ENCODE measurements around the gene ARHGEF16.

The ARHGEF16 gene

DNA sequence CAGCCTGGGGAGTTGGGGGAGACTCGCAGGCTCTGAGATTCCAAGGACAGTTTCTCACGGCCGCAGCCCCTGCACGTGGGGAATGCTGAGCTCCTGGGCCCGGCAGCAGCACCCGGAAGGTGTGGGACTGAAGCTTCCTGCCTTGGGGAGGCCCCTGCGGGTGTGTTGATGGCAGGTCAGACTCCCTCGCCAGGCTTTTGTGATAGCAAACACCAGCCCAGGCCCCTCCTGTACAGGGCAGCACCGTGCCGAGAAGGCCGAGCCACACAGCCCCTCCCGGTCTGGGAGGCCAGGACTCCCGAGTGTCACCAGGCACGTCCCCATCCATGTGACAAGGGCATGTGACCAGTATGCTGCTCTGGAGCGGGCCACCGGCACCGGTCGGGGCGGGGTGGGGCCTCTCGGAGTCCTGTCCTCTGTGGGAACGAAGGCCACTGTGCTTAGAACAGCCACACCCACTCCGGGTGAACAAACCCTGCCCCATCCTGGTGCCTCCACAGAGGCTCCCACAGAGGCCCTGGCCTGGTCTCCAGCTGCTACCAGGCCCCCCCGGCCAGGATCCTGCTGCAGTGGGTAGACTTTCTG lies 31.1 kb upstream of the ARHGEF16 start:
- no peak for FAIRE-seq

DNA sequence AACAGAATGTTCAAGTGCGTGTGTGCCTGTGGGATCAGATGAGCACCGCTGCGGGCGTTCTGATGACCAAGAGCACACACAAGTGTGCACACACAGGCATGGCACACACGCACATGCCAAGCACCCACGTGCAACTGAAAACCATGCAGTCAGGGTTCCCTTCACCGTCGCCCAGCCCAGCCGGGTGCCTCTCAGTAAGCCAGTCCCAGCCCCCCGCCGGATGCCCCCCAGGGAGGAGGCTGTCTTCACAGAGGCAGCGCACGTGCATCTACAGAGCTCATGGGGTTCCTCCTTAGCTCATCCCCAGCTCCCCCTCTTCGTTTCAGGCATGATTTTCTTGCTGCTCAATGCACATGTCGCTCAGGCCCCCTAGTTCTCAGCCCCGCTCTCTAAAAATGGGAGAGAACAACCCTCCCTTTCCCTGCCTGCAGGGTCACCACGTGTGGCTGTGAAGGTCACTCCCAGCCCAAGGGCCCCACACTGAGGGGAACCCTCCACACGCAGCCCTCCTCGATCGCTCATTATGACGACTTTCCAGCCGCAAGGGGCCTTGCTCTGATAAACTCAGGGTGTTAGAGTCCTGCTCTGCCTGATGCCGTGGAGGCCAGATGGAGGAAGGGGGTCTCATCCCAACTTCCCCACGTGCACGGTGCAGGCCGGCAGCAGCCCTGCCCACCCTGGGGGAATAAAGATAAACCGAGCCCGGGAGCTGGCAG lies 30.4 kb upstream of the ARHGEF16 start:
- no peak for FAIRE-seq

DNA sequence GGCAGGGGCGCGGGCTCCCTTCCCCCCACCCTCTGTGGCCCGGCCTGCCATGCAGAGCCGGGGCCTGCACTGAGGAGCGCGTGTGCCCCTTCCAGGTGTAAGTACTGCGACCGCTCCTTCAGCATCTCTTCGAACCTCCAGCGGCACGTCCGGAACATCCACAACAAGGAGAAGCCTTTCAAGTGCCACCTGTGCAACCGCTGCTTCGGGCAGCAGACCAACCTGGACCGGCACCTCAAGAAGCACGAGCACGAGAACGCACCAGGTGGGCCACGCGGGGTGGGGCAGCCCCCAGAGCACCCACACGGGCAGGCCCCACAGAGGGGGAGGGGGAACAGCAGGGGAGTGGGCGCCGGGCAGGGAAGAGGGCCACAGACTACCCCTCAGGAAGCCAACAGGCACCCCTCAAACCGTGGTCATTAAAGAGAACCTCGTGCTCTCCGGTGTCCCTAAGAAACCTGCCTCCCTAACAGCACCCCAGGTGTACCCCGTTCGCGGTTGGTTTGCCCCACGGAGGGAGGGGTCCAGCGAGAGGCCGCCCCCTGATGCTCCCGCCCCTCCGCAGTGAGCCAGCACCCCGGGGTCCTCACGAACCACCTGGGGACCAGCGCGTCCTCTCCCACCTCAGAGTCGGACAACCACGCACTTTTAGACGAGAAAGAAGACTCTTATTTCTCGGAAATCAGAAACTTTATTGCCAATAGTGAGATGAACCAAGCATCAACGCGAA lies 28.8 kb upstream of the ARHGEF16 start:
- no peak for FAIRE-seq

DNA sequence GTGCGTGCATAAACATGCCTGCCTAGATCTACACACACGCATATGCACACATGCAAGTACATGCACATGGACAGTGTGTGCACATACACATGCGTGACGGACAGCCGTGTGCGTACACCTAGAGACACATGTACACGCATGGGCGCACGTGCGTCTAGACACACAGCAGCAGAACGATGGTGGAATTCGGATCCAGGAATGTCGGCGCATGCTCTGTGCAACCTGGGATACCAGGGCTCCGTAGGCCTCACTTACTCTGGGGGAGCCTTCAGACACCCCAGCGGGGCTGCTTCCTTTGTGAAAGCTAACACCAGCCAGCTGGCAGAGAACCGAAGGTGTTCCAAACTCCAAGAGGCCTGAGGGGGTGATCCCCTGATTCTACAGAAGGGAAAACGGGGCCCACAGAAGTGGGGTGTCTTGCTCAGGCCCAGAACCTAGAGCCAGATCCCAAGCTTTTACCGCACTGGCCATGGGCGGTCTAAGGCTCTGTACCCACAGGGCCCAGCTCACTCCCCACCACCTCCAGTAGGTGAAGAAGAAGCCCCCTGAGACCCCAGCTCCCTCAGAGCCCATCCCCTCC lies 27.4 kb upstream of the ARHGEF16 start:
- no peak for FAIRE-seq

DNA sequence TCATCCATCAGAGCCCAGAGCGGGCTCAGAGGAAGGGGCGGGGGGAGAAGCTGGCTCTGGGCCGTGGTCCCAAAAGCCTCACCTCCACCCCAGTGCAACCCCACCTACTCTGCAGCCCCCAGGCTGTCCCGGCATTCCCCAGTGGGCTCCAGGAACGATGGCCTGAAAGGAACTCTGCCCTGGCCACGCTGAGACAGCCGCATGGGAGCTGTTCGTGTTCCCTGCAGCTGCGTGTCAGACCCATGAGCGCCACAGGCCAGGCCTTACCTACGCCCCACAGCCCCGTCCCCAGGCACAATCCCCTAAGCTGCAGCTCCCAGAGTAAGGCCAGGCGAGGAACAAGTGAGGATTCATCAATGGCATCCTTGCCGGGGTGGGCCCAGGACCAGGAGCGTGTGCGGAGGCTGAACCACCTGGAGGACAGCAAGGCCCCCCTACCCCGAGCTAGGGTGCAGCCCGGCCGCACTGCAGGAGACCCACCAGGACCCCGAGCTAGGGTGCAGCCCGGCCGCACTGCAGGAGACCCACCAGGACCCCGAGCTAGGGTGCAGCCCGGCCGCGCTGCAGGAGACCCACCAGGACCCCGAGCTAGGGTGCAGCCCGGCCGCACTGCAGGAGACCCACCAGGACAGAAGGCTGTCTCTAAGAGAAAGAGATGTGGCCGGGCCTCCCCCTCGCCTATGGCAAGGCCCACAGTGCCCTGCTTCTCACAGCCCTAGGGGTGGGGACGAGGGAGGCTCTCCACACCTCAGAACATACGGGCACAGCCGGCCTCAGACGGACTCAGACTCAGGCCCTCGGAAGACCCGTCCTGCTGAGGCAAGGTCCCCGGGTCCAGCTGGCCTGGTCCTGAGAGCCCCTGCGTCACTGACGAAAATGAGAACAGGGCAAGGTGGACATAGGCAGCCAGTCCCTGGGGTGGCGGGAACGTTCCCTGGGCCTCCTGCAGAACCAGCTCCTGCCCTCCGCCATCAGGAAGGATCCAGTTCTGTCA lies 26.5 kb upstream of the ARHGEF16 start:
- FAIRE-seq = no peak

DNA sequence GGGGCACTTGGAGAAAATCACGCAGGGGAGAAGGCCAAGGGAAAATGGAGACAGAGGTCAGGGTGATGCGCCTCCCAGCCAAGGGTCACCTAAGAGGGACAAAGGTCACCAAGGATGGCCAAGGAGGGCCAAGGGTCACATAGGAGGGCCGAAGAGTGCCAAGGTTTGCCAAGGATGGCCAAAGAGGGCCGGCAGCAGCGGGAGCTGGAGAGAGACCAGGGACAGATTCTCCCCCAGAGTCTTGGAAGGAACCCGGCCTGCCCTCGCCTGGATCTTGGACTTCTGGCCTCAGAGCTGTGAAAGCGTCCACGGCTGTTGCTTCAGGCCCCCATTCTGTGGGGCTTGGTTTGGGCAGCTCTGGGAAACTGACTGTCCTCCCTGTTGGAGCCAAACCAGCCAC lies 25.6 kb upstream of the ARHGEF16 start:
- FAIRE-seq = no peak

DNA sequence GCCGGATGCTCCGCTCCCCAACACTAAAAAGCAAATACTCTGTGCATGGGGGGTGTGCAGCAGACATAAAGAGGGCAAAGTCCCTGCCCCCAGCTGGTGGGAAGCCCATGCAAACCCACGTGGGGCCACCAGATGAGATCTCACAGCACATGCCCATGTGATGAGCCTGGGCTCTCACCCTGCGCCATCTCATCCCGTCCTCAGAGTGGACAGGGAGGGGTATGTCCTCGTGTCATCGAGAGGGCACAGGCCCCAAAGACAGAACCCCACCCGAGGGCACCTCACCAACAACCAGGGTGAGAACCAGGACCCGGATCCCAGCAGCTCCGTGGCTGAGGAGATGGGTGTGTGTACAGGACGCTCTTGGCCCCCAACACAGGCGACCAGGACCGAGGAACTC lies 25.1 kb upstream of the ARHGEF16 start:
- FAIRE-seq = no peak

DNA sequence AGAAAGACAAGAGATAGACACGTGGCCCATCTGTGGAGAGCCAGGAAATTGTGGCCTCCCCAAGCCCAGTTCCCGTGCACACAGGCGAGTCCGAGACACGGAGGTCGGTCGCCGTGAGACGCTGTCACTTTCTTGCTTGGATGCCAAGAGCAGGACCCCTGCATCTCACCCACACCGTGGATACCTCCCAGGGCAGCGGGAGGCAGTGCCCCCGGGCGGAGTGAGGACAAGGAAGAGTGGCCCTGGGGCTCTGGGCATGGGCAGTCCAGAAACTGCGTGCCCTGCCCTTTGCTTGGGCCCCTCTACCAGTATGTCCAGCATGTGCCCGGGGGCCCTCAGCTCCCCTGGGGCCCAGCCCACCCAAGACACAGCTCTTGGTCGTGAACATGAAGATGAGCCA lies 24.7 kb upstream of the ARHGEF16 start:
- no peak for FAIRE-seq

DNA sequence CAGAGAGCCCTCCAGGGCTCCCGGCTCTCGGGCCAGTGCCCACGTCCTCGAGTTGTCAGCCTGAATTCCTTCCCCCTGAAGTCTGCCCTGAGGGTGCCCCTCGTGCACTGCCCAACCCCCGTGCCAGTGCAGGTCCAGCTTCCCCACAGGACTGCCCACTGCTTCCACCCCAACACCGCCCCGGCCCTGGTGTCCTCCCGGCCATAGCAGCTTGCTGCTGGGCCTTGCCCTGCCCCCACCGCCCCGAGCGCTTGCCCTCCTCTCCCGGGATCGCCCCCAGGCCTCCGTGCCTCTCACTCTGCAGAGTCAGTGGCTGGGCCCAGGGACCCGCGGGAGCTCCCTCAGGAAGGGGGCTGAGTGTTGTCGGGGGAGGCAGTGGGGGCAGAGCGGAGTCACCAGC lies 24.1 kb upstream of the ARHGEF16 start:
- FAIRE-seq = no peak

DNA sequence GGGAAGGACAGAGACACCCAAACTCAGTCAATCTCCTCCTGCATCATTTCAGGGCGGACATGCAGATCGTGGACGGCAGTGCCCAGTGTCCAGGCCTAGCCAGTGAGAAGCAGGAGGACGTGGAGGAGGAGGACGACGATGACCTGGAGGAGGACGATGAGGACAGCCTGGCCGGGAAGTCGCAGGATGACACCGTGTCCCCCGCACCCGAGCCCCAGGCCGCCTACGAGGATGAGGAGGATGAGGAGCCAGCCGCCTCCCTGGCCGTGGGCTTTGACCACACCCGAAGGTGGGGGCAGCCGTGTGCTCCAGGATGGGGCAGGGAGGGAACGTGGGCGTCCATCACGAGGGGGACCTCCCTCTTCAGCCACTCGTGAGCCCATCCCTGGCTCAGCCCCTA lies 23.6 kb upstream of the ARHGEF16 start:
- no peak for FAIRE-seq

DNA sequence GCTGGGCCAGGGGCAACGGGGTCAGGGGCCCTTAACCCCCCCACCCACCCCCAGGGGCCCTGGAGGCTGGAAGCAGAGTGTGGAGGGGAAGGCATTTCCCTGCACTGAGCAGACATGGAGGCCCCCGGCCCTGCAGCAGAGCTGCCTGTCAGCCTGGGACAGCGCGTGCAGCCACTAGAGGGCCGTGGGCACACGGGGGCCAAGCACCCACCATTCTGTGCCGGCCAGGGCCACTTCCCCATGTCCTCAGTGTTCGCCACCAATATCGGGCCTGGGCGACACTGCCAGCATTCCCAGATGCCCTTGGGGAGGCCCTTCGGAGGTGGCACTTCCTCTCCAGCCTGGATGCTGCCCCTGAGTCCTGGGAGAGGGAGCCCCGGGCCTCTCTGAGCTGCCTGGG lies 23.2 kb upstream of the ARHGEF16 start:
- no peak for FAIRE-seq

DNA sequence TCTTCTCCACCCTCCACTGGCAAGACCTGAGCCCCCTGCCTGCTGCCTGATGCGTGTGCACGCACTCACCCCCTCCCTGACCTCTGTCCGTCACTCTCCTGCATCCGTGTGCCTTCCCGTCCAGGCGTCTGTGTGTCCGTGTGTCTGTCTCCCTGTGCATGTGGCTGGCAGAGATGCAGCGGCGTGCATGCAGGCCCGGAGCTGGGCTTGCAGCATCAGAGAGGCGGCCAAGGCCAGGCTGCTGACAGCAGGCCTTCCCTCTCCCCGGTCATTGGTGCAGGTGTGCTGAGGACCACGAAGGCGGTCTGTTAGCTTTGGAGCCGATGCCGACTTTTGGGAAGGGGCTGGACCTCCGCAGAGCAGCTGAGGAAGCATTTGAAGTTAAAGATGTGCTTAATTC lies 22.8 kb upstream of the ARHGEF16 start:
- no peak for FAIRE-seq

DNA sequence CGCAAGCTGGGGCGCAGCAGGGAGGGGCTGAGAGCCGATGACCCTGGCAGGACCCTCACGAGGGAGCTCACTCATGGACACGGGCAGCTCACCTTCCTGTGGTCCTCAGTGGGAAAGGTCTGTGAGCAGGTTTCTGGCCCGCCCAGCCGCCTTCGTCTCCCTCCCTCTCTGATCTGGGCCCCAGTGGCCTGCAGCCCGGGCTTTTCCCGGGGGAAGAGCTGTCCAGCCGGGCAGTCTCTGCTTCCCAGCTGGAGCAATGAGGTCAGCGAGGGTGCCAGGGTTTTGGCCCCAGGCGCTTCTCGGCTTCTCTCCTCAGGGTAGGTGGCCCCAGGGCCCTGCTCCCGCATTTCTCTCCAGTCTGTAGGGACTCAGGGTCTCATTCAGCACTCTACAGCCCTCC lies 22.2 kb upstream of the ARHGEF16 start:
- FAIRE-seq = no peak

DNA sequence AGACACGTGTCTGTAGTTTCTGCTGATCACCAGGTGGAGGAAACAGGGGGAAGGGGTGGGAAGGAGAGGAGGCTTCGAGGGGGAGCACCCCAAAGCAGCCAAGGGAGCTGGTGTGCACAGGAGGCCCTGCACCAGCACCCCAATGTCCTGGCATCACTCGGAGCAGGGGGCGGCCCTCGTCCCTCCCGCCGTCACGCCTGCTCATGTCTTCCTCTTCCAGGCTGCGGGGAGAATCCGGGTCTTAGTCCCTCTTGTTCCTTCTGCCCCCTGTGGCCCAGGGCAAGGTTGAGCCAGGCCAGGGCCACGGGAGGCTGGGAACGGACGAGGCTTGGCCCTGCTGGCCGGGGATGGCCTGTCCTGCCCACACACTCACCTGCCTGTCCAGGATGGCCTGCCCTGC lies 21.4 kb upstream of the ARHGEF16 start:
- FAIRE-seq = no peak

DNA sequence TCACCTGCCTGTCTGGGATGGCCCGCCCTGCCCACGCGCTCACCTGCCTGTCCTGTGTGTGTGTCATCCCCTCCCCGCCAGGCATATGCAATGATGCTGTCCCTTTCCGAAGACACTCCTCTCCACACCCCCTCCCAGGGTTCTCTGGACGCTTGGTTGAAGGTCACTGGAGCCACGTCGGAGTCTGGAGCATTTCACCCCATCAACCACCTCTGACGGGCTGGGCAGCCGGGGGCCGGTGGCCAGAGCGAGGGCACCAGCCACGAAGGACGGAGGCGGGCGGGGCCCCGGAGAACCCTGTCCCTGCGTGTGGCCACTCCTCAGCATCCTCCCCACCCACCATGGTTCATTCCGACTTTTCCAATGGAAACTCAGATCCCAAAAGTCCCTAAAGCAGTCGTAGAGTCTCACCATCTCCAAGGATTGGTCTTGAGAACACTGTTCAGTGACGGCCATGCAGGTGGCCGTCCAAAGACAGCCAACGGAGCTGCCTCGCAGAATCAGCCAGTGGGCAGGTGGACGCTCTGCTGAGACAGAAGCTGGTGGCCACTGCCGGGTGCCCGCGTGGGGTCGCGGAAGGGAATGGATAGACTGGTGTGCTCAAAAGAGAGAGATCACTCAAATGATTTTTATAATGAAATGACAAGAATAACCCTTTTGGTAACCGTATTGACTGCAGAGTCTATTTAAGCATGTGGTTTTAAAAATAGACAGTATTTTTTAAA lies 20.7 kb upstream of the ARHGEF16 start:
- FAIRE-seq = no peak

DNA sequence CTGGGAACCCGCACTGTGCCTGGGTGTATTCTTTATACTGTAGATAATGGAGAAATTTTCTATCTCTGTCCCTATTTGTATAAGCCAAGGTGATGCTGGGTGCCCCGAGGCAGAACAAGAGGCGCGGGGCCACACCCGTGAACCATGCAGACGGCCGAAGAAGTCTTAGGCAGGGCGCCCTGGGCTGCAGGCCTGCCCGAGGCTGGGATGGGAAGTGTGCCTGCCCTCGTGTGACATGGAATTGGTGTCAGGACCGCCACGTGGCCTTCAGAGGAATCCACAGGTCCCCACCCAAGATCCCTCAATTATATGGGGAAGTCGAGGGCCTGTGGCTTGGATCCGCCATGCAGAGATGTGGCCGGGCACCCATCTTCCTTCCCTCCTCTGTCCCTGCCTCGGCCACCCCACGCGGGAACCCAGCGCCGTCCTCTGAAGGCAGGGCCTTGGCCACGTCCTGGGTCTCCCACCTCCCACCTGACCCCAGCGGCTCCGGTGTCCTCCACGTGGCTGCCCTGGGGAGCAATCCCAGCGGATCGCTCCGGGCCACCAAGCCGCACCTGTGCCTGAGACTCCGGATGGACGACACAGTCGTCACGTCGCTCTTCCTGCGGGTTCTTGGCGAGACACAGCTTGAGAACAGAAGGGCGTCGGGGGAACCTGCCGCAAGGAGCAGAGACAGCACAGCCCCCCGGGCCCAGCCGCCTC lies 19.9 kb upstream of the ARHGEF16 start:
- no peak for FAIRE-seq

DNA sequence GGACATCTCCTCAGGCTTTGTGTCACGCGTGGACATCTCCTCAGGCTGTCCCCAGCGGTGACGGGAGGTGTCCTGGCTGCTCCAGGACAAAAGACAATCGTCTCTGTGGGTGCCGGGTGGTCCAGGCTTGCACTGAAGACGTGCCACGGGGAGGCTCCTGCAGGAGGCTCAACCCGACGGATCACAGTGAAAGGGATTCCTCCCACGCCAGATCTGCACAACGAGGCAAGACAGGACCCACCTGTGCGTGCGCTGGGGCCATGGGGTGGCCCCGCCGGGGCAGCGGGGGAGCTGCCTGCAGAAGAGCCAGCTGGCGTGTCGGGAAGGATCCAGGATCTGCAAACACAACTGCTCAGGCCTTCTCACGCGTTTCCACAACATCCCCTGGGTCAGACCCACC lies 18.8 kb upstream of the ARHGEF16 start:
- no peak for FAIRE-seq

DNA sequence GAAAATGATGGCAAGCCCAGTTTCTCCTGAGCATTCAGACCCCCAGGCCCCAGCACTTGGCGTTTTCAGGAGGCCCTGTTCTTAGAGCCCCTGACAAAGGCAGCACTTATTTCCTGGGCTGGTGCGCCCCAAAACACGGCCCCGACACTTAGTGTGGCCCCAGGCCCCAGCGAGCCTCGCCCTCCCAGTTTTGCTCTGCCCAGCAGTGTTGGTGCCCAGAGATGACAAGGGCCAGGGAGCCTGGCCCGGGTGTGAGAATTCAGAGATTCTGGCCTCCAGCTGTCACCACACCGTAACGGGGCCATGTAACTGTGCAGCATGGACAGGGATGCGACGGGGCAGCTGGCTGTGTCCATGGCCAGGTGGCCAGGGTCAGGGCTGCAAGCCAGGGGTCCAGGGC lies 18.0 kb upstream of the ARHGEF16 start:
- no peak for FAIRE-seq

DNA sequence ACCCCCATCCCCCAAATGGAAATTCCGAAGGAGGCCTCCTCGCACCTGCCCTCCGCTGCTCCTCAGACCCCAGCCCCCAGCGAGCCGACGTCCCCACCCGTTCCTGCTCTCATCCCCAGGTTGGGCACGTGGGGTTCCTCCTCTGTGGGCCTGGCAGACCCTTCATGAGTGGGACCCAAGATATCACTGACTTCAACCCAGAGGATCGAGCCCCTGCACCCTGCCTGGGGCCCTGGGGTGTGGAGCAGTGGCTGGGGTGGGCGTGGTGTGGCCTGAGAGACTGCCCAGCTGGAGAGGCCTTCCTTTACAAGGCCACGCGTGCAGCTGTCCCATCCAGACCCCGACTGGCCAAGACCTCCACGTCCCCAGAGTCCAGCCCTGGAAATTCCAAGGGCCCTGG lies 17.6 kb upstream of the ARHGEF16 start:
- FAIRE-seq = no peak

DNA sequence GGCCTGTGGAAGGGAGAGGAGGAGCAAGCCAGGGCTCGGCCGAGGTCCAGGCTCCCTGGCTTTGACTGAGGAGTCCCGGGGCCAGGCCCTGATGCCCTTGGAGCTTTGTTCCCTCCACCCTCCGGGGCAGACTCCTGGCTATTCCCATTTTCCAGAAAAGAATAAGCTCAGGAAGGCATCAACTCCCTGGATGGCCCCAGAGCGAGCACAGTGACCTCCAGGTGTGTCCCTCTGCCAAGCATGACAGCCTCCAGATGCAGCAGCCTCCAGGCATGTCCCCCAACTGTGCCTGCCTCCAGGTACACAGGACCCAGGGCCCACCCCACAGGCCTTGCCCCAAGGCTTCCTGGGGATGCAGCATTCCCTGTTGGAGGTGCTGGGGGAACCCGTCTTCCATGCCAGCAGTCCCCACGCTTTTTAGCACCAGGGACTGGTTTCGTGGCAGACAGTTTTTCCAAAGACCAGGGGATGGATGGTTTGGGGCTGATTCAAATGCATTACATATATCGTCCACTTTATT lies 15.7 kb upstream of the ARHGEF16 start:
- FAIRE-seq = no peak

Measured in colon (tissue), 2 donors.